B cell (primary cell): ENCODE data around the gene MYO1C. TPM values are rescaled to one million over a fixed set of nuclear protein-coding genes. Genes with fewer than 3 reads are reported as not detected.

Experiments used
- ATAC-seq: fragments of 200-7000 bp; cut with Tn5 transposase; one replicate; pipeline ENCODE4 v1.10.0; 2021; ENCODE audit warnings: low read depth, mild to moderate bottlenecking, moderate number of reproducible peaks, moderate library complexity
- CTCF ChIA-PET: fragments of 350-600 bp; sonication (Branson Sonifier 250); formaldehyde crosslinking; loops from one replicate; lab custom pipeline; 2021; ENCODE audit warnings: antibody characterized with exemption, inconsistent platforms; lab: Charles Lee
- POLR2A ChIA-PET: fragments of 350-600 bp; sonication (Branson Sonifier 250); formaldehyde crosslinking; loops from one replicate; lab custom pipeline; 2021; ENCODE audit warnings: antibody characterized with exemption; lab: Charles Lee
- DNase-seq: peaks from one replicate; pipeline ENCODE4 v3.0.0; 2013
- H2AFZ ChIP-seq: 2 replicates; pipeline ENCODE4 v1.6.1; 2012; ENCODE audit warnings: mild to moderate bottlenecking, low read depth, low read length; ENCODE audit not compliant: insufficient read depth, poor library complexity, severe bottlenecking
- H3K27ac ChIP-seq, 2 donors: 1 replicate in 1 of 2; 2 replicates in 1 of 2; pipeline ENCODE4 v1.5.1; 2012 to 2013; ENCODE audit warnings: low read length in 2 of 2, mild to moderate bottlenecking in 2 of 2, moderate library complexity in 1 of 2
- H3K27me3 ChIP-seq, 4 experiments: fragments of 200-600 bp in 1 of 4; sonication (generic) in 1 of 4; replicated peaks in 1 of 4; 1 replicate in 2 of 4; 2 replicates in 2 of 4; pipeline versions ENCODE4 v1.6.1 to v1.7.0; 2013 to 2016; ENCODE audit warnings: low read length in 3 of 4, mild to moderate bottlenecking in 2 of 4, mixed read lengths in 1 of 4, moderate library complexity in 1 of 4; ENCODE audit not compliant: insufficient read depth in 4 of 4, control insufficient read depth in 3 of 4; ENCODE audit errors: control extremely low read depth in 1 of 4
- H3K36me3 ChIP-seq, 2 experiments: replicated peaks in 1 of 2; 1 replicate in 1 of 2; 2 replicates in 1 of 2; pipeline versions ENCODE4 v1.6.1 to v1.7.1; 2013; ENCODE audit warnings: low read length in 1 of 2; ENCODE audit not compliant: insufficient read depth in 2 of 2, control insufficient read depth in 1 of 2; ENCODE audit errors: control extremely low read depth in 1 of 2, extremely low read depth in 1 of 2
- H3K4me1 ChIP-seq, 2 donors: fragments of 200-600 bp in 1 of 2; sonication (generic) in 1 of 2; 1 replicate in 1 of 2; 2 replicates in 1 of 2; pipeline versions ENCODE4 v1.5.1 to v1.6.1; 2013 to 2017; ENCODE audit warnings: low read length in 2 of 2; ENCODE audit not compliant: control insufficient read depth in 2 of 2, insufficient read depth in 2 of 2
- H3K4me2 ChIP-seq: replicated peaks from 2 replicates; pipeline ENCODE3; 2012; ENCODE audit warnings: mild to moderate bottlenecking, low read depth, low read length; ENCODE audit not compliant: poor library complexity, severe bottlenecking
- H3K4me3 ChIP-seq, 5 experiments: fragments of 200-600 bp in 1 of 5; sonication (generic) in 1 of 5; 1 replicate in 3 of 5; 2 replicates in 2 of 5; pipeline versions ENCODE4 v1.5.1 to v1.7.0; 2011 to 2016; ENCODE audit warnings: low read length in 4 of 5, mild to moderate bottlenecking in 4 of 5, low read depth in 2 of 5, control low read depth in 1 of 5, moderate library complexity in 1 of 5; ENCODE audit not compliant: insufficient read depth in 1 of 5; ENCODE audit errors: control extremely low read depth in 1 of 5, extremely low read depth in 1 of 5
- H3K79me2 ChIP-seq: fragments of 200-600 bp; sonication (generic); one replicate; pipeline ENCODE4 v1.6.0; 2016; ENCODE audit warnings: low read length; ENCODE audit not compliant: control insufficient read depth, insufficient read depth
- H3K9ac ChIP-seq: fragments of 200-600 bp; sonication (generic); 2 replicates; pipeline ENCODE4 v1.6.1; 2017; ENCODE audit warnings: mild to moderate bottlenecking, low read length, moderate library complexity
- H3K9me3 ChIP-seq, 3 donors: one replicate each; pipeline versions ENCODE4 v1.6.1 to v1.7.1; 2013; ENCODE audit warnings: low read length in 2 of 3; ENCODE audit not compliant: control insufficient read depth in 2 of 3, insufficient read depth in 1 of 3; ENCODE audit errors: control extremely low read depth in 1 of 3
- H4K20me1 ChIP-seq: 2 replicates; pipeline ENCODE4 v1.6.0; 2012; ENCODE audit warnings: mild to moderate bottlenecking, low read length; ENCODE audit not compliant: insufficient read depth, control insufficient read depth, poor library complexity, severe bottlenecking
- H3K27ac Mint-ChIP-seq: one replicate; pipeline ENCODE4 v1.8.0; 2021; ENCODE audit warnings: mixed read lengths
- H3K27me3 Mint-ChIP-seq: one replicate; pipeline ENCODE4 v1.8.0; 2021; ENCODE audit warnings: mixed read lengths
- H3K4me1 Mint-ChIP-seq: one replicate; pipeline ENCODE4 v1.8.0; 2021; ENCODE audit warnings: mixed read lengths
- H3K4me3 Mint-ChIP-seq: one replicate; pipeline ENCODE4 v1.8.0; 2021; ENCODE audit warnings: mixed read lengths
- H3K9me3 Mint-ChIP-seq: one replicate; pipeline ENCODE4 v1.8.0; 2022; ENCODE audit warnings: mixed read lengths; ENCODE audit not compliant: insufficient read depth
- EZH2 ChIP-seq: IDR thresholded peaks from 2 replicates; pipeline ENCODE4 v1.6.1; 2012; ENCODE audit warnings: borderline replicate concordance, low read depth, mild to moderate bottlenecking, moderate library complexity, low read length; ENCODE audit not compliant: insufficient read depth, poor library complexity, severe bottlenecking
- whole genome bisulfite sequencing: methylation state at CpG from one replicate; pipeline ENCODE4 v1.1.5; 2013; ENCODE audit warnings: missing lambda C conversion rate; ENCODE audit not compliant: insufficient coverage; 5-methylcytosine and 5-hydroxymethylcytosine counted together
- intact Hi-C: fragments of 100-400 bp; cut with micrococcal nuclease; formaldehyde crosslinking; loops from one replicate; pipeline ENCODE4 v1.10.0; 2022
- polyA plus RNA-seq: library from polyadenylated mRNA; depleted of rRNA; stranded (reverse); fragments of >200 nt; gene quantifications from 2 replicates; pipeline ENCODE4 v1.2.3, GENCODE V29; 2012
- total RNA-seq, 2 donors: library from RNA; stranded (reverse); fragments of 120-200 nt in 1 of 2; gene quantifications; 1 replicate in 1 of 2; 2 replicates in 1 of 2; pipeline versions ENCODE4 v1.2.3 to v1.2.4, GENCODE V29; 2013 to 2022
- TF ChIP-seq, protein P1 (sequence below): fragments of 200-600 bp; IDR thresholded peaks from one replicate; pipeline ENCODE4 v1.8.0; 2022; ENCODE audit warnings: antibody characterized with exemption, mild to moderate bottlenecking

MYO1C gene
- total and polyA plus RNA-seq, 2 donors (not counting 1 experiment from before 2014, with no cell fraction given): 54.7 to 81.7 TPM

DNA sequence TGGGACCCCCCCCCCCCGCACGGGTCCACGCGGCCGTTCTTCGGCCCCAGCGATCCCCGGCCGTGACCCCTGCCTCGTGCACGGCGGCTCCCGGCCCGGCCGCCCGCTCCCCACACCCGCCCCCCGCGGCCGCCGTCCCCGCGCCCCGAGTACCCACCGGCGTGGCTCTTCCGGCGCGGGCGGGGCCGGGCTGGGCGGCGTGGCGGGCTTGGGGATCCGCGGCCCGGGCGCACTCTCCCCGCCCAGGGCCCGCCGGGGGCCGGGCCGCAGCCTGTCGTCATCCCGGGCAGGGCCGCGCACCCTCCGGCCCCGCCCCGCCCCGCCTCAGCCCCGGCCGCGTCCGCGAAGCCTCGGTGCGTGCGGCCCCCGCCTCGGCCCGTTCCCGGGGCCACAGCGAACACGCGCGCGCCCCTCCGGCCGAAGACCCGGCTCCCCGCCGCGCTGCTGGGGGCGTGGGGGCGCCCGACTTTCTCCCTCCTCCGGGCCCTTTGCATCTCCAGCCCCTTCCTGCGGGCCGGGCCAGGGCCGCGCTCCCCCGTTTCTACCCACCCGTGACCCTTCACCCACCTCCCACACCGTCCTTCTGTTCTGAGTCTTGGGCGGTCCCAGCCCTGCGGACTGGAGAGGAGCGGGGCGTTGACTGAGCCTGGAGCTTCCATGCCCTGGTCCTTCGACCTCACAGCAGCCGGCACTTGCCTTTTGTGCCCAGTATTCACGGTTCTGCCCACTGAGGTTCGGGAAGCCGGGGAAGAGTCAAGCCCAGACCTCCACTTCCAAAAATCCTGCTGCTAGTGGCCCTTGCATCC, 840 bp downstream of the MYO1C start:
- ChIA-PET CTCF (interaction anchor here (0.8 to 2.0 kb wide), 5 partner anchors 23 to 129 kb away, joined by 3 to 7 read pairs (median 4); no protein-coding TSS in a partner anchor), POLR2A (interaction anchor here (1.1 to 1.7 kb wide), 2 partner anchors 19 to 92 kb away, joined by 3 read pairs; partner anchors contain the start of gene YWHAE)
- peak; percentile 44 for ATAC-seq
- H3K27me3 ChIP-seq: peaks cover 0 to 5% (median 0%) of the 10 kb centered on the region in 4 experiments
- DNase-seq: peak; percentile 69
- H3K79me2 ChIP-seq: peaks cover 6% of the 10 kb centered on the region
- WGBS: 3% methylated on average over 94 of the region's 94 CpGs
- H3K4me1 ChIP-seq: peaks cover 29 to 50% of the 10 kb centered on the region in 2 donors
- TF ChIP-seq, protein P1, sequence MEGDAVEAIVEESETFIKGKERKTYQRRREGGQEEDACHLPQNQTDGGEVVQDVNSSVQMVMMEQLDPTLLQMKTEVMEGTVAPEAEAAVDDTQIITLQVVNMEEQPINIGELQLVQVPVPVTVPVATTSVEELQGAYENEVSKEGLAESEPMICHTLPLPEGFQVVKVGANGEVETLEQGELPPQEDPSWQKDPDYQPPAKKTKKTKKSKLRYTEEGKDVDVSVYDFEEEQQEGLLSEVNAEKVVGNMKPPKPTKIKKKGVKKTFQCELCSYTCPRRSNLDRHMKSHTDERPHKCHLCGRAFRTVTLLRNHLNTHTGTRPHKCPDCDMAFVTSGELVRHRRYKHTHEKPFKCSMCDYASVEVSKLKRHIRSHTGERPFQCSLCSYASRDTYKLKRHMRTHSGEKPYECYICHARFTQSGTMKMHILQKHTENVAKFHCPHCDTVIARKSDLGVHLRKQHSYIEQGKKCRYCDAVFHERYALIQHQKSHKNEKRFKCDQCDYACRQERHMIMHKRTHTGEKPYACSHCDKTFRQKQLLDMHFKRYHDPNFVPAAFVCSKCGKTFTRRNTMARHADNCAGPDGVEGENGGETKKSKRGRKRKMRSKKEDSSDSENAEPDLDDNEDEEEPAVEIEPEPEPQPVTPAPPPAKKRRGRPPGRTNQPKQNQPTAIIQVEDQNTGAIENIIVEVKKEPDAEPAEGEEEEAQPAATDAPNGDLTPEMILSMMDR: no peak
- no peak for TF ChIP-seq EZH2
- peaks cover 0 to 17% of the 10 kb centered on the region in 2 experiments for H3K36me3 ChIP-seq
- H4K20me1 ChIP-seq: peaks cover 13% of the 10 kb centered on the region
- Mint-ChIP-seq H3K4me3 (peak overlapping the region; percentile 87), H3K27me3 (no peaks in the 10 kb centered on the region), H3K27ac (peak overlapping the region; percentile 81), H3K9me3 (no peaks in the 10 kb centered on the region), H3K4me1 (peaks cover 45% of the 10 kb centered on the region)
- H3K4me2 ChIP-seq: peak overlapping the region; percentile 100
- peak overlapping the region; percentile 80 to 87 for H3K27ac ChIP-seq
- peak overlapping the region; percentile 7 to 73 (median 68) for H3K4me3 ChIP-seq
- H3K9ac ChIP-seq: peak overlapping the region; percentile 83
- intact Hi-C loops: loop anchor here (1.0 to 2.0 kb wide), 2 partner anchors 17 to 25 kb away; partner anchors contain the start of gene INPP5K
- H2AFZ ChIP-seq: peak overlapping the region; percentile 77
- H3K9me3 ChIP-seq: no peaks in the 10 kb centered on the region
